Stimulated activated CD4-positive, alpha-beta T cell treated with anti-CD3 and anti-CD28 coated beads, Interleukin-4, amount 100 ng/mL, for 1 hour (primary cell): ENCODE measurements around the gene IHH.

Experiments used
- DNase-seq: peaks from one replicate; pipeline ENCODE4 v3.0.0-alpha.2; 2020

Gene IHH

DNA sequence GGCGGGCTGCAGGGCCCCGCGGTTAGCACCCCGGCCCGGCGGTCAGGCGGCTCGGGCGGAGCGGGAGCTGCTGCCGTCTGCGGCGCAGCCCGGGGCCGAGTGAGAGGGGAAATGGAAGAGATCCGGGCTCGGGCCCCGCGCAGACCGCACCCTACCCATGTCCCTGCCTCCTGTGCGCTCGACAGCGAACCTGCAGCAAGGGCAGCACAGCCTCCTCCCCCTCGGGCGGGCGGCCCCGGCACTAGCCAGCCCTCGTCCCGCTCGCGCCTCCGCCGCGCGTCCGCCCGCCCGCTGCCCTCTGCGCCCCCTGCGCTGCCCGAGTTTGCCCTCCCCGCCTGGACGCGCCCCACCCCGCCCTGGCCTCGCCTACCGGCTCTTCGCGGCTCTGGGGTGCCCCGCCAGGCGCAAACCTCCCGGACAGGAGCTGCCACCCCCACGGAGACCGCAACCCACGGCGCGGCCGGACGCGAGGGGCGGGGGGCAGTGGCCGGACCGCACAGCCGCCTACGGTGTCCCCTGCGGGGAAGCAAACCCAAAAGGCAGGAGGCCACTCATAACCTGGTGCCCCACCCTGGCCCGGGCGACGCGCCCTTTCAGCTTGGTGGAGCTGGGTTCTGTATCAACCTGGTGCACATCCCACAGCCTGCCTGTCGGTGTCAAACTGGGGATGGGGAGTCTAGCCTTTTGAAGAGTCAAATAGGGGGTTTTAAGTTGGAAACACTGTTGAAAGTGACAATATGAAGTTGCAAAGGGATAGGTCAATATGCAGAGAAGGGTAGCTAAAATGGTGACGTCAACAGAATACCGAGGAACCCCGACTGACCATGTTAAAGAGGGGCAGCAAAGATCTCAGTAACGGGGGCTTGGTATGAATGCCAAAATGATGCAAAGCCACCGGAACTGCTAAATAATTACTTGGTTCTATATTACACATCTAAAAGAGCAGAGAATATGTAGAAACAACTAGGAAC lies at the start of gene IHH:
Gene IHH, minus strand, starts transcription at position 101 of the 971 bp plus-strand sequence. CDS start 454 bp downstream, outside the sequence.
- no peak for DNase-seq

DNA sequence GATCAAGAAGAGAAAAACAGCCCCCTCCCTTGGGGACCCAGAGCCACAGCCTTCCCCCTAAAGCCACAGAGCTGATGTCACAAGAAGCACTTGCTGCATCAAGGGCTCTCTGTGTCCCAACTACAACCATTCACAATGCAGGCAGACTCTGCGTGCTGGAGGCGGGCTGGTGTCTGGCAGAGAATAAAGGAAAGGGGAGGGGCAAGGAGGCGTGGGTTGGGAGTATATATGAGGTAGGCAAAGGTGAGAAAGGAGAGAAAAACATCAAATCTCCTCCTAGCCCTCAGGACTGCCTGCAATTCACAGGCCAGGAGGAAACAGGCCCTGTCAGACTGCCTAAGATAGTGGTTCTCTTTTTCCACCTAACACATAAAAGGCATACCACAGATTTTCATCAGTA lies 48.8 kb upstream of the IHH start:
- DNase-seq, result peak; percentile 47

DNA sequence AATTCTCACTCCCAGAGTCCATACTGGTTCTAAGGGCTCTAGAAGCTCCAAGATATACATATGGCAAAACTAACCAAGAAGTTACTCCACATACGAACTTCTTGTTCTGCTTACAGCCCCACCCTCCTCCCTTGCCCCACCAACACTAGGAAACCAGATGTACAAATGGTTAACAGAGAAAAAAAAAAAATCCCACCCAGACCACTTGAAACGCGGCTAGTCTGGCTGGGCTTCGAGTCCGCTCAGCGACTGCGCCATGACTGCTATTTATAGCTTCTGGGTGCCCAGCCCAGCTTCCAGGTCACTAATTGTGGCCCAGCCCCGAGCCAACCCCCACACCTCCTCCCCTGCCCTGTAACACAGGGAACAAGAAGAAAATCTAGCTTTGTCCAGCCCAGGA lies 47.0 kb upstream of the IHH start:
- no peak for DNase-seq

DNA sequence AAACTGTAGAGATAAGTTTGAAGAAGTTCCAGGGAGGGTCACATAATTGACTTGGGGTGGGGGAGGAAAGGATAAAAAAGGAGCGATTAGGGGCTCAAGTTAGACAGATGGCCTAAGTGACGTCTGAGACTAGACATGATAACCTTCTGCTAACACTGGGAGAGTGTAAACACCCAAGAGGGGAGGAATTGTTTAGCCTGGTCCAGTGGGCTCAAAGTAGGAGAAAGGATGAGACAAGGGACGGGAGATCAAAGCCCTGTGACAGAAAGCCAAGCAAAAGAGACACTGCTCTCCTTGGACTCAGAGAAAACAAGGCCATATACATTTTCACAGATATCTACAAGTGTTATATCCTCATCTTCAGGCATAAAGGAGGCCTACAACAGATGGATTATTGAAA lies 45.5 kb upstream of the IHH start:
- no peak for DNase-seq

DNA sequence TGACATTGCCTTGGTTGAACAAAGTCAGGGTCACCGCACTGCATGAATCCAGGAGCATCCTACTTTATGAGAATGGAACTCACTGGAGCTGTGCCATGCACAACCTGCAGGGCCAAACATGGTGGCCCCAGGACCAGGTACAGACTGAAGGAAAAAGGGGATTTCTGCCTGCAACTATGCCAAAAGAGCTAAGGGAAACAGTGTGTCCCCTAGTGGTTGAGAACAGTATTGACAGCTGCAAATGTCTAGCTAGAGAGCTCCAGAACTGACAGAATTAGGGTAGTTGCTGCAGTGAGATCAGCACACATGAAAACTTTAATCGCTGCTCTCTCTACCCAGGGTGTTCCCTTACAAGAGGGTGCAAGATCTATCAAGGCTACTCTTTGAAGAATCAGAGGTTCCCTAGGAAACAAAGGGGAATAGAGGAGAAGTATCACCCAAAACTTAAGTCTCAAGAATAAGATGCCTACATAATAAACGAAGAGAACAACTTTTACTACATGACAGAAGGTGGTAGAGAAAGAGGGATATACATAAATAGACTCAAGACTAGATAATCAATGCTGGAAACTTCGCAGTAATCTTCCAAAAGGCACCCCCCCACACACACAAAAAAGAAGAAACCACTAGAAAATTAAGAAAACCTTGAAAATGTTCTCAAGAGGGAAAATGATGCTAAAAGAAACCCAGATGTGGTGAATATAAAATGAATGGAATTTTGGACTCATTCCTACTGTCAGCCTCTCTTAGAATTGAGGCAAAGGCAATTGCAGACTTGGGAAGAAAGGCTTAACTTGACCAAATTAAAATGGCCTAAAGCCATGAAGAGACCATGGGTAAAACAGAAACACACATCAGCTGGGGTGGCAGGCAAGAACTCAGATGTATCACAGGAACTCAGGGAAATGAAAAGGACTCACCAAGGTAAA lies 43.6 kb upstream of the IHH start:
- DNase-seq, result no peak

DNA sequence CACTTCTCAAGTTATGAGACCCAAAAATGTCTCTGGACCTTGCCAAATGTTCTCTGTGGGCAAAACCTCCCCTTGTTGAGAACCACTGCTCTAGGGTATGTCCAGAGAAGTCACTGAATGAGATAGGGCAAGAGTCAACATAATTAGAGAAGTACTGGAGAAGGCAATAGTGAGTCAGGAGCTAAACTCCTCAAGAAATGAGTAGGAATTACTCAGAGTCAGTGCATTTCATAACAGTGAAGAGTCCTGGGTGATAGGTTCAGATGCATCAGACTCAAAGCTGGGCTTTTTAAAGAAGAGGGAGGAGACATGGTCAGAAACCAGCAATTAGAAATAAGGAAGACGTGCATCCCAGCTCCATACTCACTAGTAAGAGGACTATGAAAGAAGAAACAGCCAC lies 38.6 kb upstream of the IHH start:
- DNase-seq, result no peak

DNA sequence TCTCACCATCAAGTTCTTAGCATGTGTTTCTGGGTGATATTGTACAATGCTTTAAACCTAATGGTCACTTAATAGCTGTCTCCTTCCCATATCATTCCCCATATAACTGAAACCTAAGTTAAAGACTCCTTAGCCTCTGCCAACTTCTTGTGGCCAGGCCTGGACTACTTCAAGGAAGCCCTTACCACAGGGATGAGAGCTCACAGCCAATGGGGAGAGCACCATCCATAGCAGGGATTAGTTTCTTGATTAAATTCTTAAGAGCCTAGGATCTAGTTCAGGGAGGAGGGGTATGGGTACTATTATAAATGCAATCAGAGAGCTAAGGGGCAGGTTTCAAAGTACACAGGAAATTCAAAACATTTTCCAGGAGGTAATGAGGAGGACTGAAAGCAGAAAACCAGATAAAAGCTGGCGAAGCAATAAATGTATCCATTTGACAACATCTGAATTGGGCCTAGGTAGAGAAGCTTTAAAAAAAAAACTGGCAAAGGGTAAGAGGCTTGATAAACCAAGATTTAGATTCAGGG lies 34.8 kb upstream of the IHH start:
- DNase-seq, result no peak

DNA sequence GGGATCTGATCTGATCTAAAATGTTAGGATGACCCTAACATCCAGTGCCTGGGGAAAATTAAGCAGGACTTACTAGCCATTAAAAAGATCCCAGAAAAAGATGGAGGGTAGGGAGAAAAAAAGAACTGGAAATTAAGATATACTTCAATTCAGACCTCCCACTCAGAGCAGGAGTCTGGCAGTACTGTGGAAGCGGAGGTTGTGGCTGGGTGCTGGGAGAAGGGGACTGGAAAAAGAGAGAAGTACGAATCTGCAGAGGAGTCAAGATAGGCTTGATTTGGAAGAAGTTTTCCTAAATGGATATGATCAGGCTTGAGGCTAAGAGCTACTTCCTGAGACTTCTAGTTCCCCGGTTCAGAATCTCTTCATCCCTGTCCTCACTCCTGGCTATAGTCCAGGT lies 33.5 kb upstream of the IHH start:
- no peak for DNase-seq

DNA sequence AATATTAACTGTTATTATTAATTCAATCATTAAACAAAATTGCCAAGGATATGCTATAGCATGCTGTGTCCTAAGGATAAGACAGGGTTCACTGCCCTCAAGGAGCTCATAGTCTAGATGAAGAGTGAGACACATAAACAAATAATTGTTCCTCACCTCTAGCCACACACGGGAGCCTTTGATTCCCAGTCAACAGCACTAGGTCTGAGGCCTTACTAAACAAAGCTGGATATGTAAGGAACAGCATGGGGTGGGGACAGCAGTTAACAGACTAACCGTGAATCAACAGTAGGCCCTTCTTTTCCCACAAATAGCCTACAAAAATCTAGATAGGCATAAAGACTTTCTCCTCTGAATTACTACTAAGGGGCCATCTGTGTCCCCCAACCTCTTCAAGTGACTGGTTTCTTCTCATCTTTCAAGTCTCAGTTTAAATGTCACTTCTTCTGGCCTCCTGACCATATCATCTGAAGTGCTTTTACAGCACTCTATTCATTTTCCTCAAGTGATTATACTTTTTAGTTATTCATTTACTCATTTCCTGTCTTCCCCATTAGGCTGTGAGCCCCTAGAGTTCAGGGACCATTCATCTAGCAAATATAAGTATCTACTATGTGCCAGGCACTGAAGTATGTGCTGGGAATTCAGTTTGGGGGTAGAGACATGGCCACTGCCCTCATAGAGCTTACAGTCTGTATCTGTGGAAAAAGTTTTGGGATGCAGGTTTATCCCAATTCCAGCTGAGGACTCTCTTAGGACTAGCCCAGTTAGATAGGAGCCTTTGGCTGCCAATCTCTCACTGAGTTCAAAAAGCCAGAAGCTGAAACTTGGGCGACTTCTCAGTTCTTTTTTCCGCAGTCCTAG lies 29.9 kb upstream of the IHH start:
- DNase-seq, result no peak

DNA sequence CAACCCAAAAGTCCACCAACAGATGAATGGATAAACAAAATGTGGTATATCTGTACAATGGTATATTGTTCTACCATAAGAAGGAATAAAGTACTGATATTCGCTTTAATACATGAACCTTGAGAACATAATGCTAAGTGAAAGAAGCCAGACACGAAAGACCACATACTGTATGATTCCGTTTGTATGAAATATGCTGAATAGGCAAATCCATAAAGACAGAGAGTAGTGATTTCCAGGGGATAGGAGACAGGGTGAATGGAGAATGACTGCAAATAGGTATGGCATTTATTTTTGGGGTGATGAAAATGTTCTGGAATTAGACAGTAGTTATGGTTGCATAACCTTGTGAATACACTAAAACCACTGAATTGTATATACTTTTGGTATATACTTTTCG lies 28.6 kb upstream of the IHH start:
- no peak for DNase-seq

DNA sequence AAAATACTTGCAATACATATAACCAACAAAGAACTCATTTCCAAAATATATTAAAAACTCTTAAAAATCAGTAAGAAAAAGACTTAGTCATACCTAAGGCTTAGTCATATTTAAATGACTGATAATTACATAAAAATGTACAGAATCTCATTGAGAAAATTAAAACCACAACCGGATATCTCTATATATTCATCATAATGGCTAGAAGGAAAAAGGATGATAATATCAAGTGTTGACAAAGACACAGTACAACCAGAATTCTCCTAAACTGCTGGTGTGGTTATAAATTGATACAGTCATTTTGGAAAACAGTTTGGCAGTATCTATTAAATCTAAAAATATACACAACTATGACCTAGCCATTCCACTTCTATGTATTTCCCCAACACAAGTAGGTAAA lies 27.1 kb upstream of the IHH start:
- DNase-seq, result no peak

DNA sequence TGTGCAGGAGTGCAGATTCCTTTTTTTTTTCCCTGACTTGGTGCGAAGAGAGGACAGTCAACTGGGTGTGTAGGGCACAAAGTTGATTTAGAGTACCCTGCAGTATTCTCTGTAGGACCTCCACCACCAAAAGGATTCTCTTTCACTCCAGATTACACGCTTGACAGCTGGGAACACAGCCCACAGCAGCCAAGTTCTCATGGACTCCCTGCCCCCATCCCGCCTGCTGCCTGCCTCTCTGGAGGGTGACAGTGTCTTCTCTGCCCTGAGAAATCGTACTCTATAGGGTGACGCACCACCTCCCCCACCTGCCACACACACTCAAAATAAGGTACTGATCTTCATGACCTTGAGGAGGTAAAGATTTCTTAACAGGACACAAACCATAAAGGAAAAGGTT lies 26.6 kb upstream of the IHH start:
- DNase-seq, result no peak

DNA sequence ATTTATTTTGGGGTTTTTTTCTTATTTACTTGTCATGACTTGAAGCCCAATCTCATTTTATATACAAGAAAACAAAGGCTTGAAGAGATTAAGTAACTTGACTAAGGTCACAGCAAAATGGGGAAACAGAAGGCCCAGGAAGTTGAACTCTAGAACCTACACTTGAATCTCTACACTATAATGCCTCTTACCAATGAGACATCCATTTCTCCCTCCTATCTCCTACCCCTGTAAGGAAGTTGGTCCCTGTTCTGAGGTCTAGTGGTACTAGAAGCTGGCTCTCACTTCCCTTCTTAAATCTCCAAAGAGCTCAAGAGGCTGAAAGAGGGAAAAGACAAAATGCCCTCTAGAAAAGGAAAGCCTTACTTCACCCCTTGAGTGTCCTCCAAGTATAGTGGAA lies 25.5 kb upstream of the IHH start:
- DNase-seq, result no peak

DNA sequence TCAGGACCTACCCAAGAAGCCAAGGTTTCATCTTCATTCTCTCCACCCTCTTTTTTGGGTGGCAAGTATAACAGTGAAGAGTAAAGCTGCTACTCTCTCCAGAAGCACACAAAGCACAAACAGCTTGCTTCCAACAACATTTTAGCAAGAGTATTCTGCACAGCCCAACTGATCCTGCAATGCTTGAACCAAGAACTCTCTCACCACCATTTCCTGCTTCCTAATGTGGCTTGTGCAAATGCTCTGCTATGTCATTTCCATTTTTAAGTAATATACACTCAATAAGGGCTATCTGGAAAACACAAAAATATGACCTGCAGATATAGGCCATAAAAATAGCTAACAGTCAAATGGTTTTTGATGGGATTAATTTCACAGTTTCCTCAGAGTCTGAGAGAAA lies 24.1 kb upstream of the IHH start:
- no peak for DNase-seq

DNA sequence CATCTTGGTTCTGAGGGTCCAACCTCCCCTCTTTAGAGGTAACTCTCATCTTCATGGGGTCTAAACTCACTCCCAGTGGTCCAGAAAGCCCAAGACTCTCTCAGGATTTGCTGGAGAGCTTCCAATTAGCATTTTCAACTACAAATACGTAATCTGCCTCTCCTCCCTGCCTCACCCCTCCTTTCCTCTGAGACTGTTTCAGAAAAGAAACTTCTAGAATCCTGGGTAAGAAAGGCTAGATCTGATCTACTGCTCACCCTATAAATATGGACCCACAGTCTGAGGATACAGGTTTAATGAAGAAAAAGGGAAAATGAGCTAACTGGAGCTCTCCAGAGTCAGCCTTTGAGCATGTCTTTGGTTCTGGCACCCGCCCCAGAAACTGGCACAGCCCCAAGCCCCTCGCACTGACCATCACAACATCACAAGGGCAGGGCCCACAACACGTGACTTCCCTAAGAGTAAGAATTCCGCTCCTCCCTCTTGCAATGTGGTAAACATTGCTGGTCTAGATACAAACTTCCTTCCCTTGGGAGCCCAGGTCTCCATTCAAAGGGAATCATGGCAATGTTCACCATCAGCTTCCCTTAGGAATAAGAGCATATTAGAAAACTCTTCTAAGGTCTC lies 21.7 kb upstream of the IHH start:
- no peak for DNase-seq

DNA sequence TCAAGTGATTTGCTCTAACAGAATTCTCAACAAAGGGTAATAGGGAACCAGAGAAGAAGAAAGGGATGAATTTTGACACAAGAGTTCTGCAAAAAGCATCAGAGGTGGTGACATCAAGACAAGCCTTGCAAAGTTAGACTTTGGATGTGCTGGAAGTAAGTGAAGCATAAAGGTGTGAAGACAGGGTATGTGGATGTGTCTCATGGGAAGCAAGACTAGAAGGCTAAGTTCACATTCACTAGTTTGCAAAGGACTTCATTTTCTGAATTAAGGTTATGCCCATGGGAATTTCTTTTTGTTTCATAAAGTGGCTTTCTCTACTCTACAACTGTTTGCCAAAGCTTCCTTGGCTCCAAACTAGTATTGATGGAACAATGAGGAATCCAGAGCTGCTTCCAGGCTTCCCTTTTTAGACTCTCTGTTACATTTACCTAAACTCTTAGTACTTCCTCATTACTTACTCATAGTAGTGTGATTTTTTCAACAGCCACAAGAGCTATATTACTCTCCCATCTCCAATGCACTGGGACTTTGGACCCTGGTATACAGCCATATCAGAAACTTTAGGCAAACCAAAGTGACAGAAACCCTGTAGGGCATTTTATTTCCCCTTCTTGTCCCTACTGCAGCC lies 21.1 kb upstream of the IHH start:
- DNase-seq, result no peak

DNA sequence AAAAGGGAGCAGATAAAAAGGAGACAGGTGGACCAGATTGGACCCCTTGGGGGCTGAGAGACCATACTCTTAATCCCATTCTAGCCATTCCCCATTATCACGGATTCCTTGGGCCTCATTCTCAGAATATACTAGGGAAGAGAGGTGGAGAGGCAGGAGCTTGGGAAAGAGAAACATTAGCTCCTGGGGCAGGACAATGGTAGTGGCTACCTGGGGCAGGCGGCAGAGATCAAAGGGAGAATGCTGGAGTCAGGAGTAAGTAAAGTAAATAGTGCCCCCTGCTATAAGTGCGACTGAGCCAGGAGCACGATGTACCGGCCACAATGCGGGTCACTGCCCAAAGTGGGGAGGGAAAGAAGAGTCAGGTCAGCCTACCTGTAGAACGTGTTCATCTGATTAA lies 20.4 kb upstream of the IHH start:
- no peak for DNase-seq

DNA sequence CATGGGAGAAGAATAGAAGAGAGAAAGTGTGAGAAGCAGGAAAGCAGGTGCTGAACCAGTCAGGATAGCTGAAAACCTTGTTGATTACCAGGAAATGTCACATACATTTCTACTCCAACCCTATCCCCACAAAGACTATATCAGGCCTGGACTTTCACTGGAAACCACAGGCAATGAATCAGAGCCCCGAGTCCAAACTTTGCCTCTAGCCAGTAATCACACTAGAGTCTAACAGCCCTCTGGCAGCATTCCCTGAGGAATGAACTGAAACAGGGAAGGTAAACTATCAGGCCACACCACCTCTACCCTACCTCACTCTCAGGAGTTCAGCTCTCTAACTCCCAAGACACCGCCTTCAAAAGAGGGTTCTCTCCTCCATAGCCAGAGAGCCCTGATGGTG lies 18.7 kb upstream of the IHH start:
- DNase-seq, result no peak

DNA sequence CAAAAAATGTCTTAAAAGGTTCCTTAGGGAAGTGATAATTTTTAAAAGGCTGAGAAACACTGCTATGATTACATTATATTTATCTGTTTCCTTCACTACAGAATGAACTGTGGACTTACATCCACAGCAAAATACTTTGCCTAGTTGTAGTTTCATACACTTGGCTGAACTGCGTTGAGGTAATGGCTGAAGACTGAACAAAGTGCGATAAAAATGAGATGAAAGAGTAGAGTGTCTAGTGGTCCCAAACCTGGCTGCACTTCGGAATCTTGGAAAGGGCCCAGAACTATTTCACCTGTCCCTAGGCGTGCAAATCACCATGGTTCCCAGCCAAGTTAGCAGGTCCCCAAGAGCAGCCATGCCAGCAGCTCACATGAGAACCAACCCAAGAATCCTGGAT lies 18.2 kb upstream of the IHH start:
- no peak for DNase-seq

DNA sequence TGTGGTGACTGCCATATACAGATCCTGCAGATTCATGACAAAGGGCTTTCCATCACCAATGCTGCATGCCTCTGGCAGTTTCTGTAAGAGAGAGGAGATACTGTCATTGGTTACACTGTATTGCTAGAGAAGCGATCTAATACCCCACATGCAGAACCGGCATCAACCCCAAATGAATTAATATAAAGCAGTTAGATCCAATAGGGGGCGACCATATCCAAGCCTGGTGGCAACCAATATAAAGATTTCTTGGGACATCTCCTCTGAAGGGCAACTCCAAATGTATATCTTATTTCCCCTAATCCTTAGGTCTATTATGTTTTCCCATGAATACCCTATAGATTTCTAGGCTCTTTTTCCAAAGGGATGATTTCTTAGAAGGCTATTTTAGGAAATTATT lies 17.4 kb upstream of the IHH start:
- no peak for DNase-seq

DNA sequence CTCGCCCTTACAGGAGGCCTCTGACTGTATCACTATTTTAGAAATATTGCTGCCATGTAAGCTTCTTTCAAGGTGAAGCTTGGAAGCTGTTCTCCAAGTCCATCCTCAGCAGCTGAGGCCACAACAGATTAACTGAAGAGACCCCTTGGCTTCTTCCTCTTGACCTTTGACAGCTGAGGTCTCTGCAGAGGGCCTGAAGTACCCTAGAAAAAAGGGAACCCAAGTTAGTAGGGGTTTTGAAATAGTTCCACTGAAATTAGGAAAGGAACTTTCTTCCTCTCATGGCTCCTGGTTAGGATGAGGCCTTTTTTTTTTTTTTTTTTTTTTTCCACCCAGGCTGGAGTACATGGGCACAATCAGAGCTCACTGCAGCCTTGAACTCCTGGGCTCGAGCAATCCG lies 15.5 kb upstream of the IHH start:
- no peak for DNase-seq
